ENCODE measurements around the gene RERE.

DNA sequence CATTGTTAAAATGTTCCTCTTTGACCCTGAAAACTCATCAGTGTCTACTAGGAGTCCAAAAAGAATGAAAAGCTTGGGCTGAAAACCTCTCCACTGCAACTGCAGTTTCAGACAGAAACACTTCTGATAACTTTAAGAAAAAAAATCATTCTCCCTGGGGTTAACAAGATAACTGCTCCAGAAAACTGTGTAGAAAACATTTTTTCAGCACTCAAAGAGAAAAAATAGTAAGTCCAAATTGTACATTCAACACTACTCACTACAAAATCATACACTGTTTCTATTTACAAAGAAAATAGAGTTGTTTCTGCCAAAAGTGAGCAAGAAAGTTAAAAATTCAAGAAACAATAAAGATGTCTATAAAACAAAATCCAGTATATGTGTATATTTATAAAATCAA is 157.8 kb downstream of the RERE start:
- TF ChIP-seq, protein P1, sequence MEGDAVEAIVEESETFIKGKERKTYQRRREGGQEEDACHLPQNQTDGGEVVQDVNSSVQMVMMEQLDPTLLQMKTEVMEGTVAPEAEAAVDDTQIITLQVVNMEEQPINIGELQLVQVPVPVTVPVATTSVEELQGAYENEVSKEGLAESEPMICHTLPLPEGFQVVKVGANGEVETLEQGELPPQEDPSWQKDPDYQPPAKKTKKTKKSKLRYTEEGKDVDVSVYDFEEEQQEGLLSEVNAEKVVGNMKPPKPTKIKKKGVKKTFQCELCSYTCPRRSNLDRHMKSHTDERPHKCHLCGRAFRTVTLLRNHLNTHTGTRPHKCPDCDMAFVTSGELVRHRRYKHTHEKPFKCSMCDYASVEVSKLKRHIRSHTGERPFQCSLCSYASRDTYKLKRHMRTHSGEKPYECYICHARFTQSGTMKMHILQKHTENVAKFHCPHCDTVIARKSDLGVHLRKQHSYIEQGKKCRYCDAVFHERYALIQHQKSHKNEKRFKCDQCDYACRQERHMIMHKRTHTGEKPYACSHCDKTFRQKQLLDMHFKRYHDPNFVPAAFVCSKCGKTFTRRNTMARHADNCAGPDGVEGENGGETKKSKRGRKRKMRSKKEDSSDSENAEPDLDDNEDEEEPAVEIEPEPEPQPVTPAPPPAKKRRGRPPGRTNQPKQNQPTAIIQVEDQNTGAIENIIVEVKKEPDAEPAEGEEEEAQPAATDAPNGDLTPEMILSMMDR (IDR thresholded peaks at IDR 0.05), result no peak
- TF ChIP-seq POLR2A (IDR thresholded peaks at IDR 0.05), result no peak

Measured in adrenal gland (tissue), 5 donors.